Breast epithelium (tissue), 3 donors: ENCODE results near the gene CST9L.

Source experiments
- POLR2A ChIP-seq: fragments of 450-650 bp; IDR thresholded peaks from one replicate; pipeline ENCODE4 v1.6.1; 2016; ENCODE audit warnings: antibody characterized with exemption, mild to moderate bottlenecking, moderate library complexity
- POLR2AphosphoS5 ChIP-seq, 3 donors: sonication (generic); formaldehyde crosslinking; IDR thresholded peaks; one replicate each; pipeline ENCODE4 v1.6.1; 2017; ENCODE audit warnings: antibody characterized with exemption in 3 of 3
- TF ChIP-seq, protein P1 (sequence below), 3 donors: fragments of 450-650 bp; IDR thresholded peaks; one replicate each; pipeline ENCODE4 v1.5.1; 2016 to 2017; ENCODE audit warnings: antibody characterized with exemption in 3 of 3, mild to moderate bottlenecking in 3 of 3, moderate library complexity in 3 of 3

DNA sequence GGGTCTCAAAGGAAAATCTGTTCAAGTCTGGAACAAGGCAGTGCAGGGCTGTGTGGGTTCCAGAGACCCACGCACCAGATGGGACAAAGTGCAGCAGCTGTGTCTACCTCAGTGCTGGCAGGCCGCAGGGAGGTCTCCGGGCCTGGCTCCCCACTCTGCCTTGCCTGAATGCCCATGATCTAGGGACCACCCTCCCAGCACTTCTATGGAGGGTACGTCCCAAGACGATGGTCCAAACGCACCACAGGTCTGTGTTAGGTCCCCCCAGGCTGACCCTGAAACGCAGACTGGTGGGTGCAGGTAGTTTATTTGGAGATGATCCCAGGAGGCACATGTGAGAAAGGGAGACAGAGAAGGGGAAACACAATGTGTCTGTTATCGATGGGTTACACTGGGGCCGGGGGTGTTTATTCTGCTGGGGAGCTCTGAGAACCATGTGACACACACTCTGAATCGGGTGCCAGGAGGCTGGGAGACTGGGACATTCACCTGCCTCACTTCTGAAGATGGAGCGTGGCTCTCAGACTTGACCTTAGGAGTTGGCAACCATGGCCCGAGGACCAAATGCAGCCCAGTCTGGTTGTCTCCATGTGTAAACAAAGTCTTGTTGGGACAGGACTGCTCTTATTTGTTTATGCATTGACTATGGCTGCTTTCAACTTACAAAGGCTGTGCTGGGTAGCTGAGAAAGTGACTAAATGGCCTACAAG is 21.7 kb downstream of the CST9L start:
- TF ChIP-seq, protein P1, sequence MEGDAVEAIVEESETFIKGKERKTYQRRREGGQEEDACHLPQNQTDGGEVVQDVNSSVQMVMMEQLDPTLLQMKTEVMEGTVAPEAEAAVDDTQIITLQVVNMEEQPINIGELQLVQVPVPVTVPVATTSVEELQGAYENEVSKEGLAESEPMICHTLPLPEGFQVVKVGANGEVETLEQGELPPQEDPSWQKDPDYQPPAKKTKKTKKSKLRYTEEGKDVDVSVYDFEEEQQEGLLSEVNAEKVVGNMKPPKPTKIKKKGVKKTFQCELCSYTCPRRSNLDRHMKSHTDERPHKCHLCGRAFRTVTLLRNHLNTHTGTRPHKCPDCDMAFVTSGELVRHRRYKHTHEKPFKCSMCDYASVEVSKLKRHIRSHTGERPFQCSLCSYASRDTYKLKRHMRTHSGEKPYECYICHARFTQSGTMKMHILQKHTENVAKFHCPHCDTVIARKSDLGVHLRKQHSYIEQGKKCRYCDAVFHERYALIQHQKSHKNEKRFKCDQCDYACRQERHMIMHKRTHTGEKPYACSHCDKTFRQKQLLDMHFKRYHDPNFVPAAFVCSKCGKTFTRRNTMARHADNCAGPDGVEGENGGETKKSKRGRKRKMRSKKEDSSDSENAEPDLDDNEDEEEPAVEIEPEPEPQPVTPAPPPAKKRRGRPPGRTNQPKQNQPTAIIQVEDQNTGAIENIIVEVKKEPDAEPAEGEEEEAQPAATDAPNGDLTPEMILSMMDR (IDR thresholded peaks at IDR 0.05): no peak
- no peak for TF ChIP-seq POLR2A
- no peak for TF ChIP-seq POLR2AphosphoS5 (IDR thresholded peaks at IDR 0.05)
